ENCODE measurements around the gene NEDD8.
"Not testable (repeated sequence)": the region's sequence is repeated elsewhere in the genome, so short reads cannot be mapped to it uniquely, and the experiment has no call there.

NEDD8 gene

GRCh38 chr14:24216876-24217275 is 15.3 kb downstream of the NEDD8 start:
- not testable (repeated sequence) for DNase-seq

GRCh38 chr14:24216345-24216699 is 15.8 kb downstream of the NEDD8 start:
- DNase-seq: no peak

DNA sequence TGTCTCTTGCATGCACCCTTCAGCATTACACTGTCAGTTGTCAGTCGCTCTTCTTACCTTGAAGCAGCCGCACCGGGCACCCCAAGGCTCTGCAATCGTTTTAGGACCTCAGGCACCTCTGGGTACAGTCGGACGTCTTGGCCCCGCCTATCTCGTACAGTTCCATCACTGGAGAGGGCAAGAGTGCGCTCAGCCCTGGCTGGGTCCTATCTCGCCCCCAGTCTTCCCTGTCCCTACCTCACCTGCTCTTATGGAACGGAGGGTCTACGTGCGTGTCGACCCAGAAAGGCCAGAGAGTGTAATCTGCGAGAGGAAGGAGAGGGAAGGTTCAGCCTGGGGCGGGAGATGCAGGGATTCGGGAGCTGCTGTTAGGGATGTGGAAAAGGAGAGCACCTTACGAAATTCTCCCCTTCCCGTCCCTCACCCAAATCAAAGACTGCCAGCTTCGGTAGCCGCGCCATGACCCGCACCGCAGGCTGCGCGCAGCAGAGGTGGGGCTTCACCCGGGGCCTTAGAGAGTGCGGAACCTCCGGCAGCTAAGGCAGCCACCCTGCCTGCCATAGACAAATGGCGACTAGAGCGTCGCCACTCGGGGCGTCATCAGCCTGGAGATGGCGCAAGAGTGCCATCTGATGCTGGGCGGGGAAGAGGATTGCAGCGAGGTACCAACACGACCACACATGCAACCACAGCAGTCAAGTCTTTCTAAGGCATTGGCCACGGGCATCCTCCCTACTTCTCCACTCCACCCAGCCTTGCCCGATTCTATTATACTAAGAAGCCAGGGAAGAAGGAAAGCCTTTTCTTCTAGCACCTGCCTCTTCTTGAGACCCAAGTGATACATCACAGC is 16.4 kb downstream of the NEDD8 start, which contains the start of gene MDP1:
TSS of gene MDP1 (minus strand) at position 572 of the 850 bp plus-strand sequence. CDS start at position 461, 111 bp downstream.
- peak; percentile 84 for DNase-seq

DNA sequence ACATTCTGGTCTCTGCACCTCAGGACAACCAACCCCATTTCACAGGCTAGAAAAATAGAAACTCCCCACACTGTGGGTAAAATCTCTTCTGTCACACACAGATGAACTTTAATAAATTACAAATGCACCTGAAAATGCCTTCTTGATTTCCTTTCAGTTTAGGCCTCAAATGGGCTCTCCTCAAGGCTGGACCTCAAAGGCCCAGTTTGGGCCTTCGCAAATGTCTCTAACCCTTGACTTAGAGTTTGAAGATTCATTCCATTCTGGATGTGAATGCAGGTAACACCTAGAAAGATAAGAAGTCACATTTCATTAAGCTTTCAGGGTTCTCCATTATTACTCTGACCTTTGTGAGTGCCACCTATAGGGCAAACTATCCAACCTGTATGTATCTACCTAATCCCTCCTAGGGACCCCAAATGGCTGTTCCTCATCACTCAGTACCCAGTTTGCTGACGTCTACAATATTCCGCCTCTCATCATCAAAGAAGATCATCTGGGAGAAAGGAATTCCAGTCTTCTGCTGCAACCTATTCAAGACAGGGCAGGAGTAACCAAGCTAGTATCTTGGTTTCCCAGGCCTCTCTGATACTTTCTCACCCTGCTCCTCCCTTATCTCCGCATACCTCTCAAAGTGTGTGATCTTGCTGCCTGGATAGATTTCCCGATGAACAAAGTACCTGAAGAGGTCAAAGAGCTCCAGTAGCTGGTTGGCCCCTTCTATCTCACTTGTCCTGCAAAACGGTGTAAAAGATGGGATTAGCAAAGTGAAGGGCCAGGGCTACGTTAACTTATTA is 18.1 kb downstream of the NEDD8 start:
- no peak for DNase-seq

GRCh38 chr14:24212924-24213865 is 19.0 kb downstream of the NEDD8 start, which contains the start of gene CHMP4A:
TSS of gene CHMP4A (minus strand) at chr14:24213488. CDS start at chr14:24213439, 49 bp downstream.
- peak; percentile 95 for DNase-seq

- DNase-seq: no peak
Measured at GRCh38 chr14:24211311-24211710, 20.9 kb downstream of the NEDD8 start.

- DNase-seq: no peak
Measured at GRCh38 chr14:24207625-24208024, 24.5 kb downstream of the NEDD8 start.

- DNase-seq: no peak
Measured at GRCh38 chr14:24207104-24207551, 25.0 kb downstream of the NEDD8 start.

- no peak for DNase-seq
Measured at GRCh38 chr14:24206260-24207103, 25.7 kb downstream of the NEDD8 start.

- no peak for DNase-seq
Measured at GRCh38 chr14:24204163-24205146, 27.7 kb downstream of the NEDD8 start.

GRCh38 chr14:24203249-24203886 is 28.8 kb downstream of the NEDD8 start:
- DNase-seq: not testable (repeated sequence)

DNA sequence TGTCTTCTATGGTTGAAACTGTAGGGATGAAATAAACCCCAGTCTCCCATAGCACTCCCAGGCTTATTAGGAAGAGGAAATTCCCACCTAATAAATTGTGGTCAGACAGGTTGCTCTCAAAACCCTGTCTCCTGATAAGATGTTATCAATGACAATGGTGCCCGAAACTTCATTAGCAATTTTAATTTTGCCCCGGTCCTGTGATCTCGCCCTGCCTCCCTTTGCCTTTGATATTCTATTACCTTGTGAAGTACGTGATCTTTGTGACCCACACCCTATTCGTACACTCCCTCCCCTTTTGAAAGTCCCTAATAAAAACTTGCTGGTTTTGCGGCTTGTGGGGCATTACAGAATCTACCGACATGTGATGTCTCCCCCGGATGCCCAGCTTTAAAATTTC is 29.6 kb downstream of the NEDD8 start:
- not testable (repeated sequence) for DNase-seq

DNA sequence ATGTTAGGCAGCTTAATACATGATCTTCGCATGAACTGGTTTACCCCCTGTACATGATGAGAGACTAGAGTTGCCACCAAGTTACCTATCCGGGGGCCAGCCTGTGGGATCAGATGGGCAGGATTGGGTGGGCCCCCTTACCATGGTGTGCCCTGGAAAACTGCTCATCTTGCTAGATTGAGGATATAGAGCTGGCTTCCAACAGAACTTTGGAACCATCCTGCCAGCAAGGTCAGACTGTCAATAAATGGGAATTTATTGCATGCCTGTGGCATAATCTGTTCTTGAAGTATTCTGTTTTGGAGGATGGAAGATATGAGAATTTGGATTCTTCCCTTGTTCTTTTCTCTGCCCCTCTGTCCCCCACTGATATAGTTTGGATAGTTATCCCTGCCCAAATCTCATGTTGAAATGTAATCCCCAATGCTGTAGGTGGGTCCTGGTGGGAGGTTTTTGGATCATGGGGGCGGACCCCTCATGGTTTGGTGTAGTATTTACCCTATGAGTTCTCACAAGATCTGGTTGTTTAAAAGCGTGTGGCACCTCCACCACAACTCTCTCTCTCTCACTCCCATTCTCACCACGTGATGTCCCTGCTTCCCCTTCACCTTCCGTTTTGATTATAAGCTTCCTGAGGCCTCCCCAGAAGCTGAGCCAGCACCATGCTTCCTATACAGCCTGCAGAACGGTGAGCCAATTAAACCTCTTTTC is 33.2 kb downstream of the NEDD8 start:
- DNase-seq: no peak

DNA sequence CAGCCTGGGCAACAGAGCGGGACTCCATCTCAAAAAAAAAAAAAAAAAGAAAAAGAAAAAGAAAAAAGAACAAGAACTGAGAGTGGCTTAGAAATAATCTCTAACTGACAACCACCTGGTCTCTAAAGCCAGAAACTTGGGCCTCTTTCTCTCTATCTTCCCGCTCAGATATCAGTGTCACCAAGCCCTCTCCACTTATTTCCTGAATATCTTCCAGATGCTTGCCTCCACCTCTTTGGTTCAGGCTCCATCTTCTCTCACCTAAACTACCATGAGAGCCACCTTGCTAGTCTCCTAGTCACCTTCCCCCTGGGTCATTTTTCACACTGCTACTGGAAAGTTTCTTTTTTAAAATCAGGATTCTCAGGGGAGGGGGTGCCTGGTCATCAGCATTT is 35.1 kb downstream of the NEDD8 start:
- no peak for DNase-seq

GRCh38 chr14:24196071-24197055 is 35.8 kb downstream of the NEDD8 start:
- no peak for DNase-seq

DNA sequence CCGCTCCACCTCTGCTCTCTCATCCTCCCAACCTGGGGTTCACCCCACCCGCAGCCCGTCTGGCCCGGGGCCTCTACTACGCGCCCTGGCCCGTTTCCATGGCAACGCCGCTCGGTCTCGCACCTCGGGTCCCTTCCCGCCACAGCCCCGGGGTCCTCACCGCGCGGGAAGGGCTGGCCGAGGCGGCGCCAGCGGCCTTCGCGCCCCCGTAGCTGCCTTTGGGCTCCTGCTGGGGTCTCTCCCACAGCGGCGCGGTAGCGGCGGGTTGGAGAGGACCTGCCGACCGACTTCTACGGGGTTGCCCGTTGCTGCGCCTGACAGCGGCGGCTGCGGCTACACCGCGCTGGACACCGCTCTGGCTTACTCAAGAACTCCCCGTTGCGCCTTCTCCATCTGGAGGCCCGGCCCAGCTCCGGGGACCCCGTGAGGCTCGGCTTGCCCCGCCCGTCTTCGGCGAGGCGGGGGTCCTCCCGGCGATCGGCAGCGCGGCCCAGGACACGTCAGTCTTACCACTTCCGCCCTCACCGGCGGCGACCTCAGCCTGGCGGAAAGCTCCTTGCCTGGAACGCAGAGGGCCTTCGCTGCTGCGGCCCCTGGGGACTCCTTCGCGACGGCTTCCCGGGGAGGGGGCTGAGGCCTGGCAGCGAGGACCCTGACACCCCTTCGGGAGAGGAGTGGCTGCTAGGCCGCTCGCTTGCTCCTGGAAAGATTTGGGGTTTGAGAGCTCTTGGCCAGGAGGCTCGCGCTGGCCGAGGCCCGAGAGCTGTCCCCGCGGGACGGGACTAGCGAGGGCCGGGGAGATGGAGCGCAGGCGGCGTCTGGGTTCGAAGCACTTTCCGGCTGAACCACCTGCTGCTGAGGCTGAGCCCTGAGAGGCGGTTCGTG is 36.7 kb downstream of the NEDD8 start, which contains the start of gene TM9SF1:
TSS of gene TM9SF1 (minus strand) at position 256 of the 885 bp plus-strand sequence. CDS start 422 bp downstream, outside the sequence.
- peak; percentile 84 for DNase-seq

DNA sequence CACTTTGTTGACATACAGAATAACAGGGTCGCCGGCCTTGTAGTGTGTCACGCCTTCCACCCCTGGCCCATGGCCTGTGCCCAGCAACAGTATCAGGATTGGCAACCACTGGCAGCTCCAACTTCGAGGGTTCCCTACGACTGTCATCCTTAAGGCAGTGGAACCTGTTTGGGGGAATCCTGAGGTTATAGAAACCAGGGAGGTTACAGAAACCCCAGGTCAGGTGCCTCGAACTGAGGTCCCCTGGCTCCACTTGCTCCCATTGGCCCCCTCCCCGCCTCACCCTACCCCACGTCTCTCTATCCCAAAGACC is 37.3 kb downstream of the NEDD8 start:
- DNase-seq: no peak
